Endothelial cell (in vitro differentiated cells): ENCODE results near the gene FAM234B. TPM values are rescaled to one million over a fixed set of nuclear protein-coding genes. Genes with fewer than 3 reads are reported as not detected.

Experiments used
- DNase-seq: peaks from one replicate; pipeline ENCODE4 v3.0.0; 2021; ENCODE audit warnings: low spot score
- H3K27ac Mint-ChIP-seq: one replicate; pipeline ENCODE4 v1.8.0; 2021; ENCODE audit warnings: mixed read lengths, inconsistent platforms; ENCODE audit not compliant: unreplicated experiment
- H3K27me3 Mint-ChIP-seq: one replicate; pipeline ENCODE4 v1.8.0; 2021; ENCODE audit warnings: mild to moderate bottlenecking, moderate library complexity, mixed read lengths, inconsistent platforms; ENCODE audit not compliant: unreplicated experiment
- H3K36me3 Mint-ChIP-seq: one replicate; pipeline ENCODE4 v1.8.0; 2021; ENCODE audit warnings: mild to moderate bottlenecking, low read depth, mixed read lengths, inconsistent platforms; ENCODE audit not compliant: unreplicated experiment
- H3K4me1 Mint-ChIP-seq: one replicate; pipeline ENCODE4 v1.8.0; 2021; ENCODE audit warnings: mild to moderate bottlenecking, mixed read lengths, inconsistent platforms; ENCODE audit not compliant: unreplicated experiment
- H3K4me3 Mint-ChIP-seq: one replicate; pipeline ENCODE4 v1.8.0; 2021; ENCODE audit warnings: mild to moderate bottlenecking, mixed read lengths, inconsistent platforms; ENCODE audit not compliant: unreplicated experiment
- H3K9me3 Mint-ChIP-seq: one replicate; pipeline ENCODE4 v1.8.0; 2021; ENCODE audit warnings: mixed read lengths, inconsistent platforms; ENCODE audit not compliant: unreplicated experiment
- CTCF ChIP-seq: fragments of 200-600 bp; sonication (generic); IDR thresholded peaks from one replicate; pipeline ENCODE4 v1.5.0; 2021; ENCODE audit warnings: antibody characterized with exemption; ENCODE audit not compliant: unreplicated experiment
- total RNA-seq: library from RNA; stranded (reverse); fragmentation: NEBNext Ultra II Directional; extraction: Animal tissue kit (Norgen Biotek cat#: 25700); gene quantifications from one replicate; pipeline ENCODE4 v1.2.1, GENCODE V29; 2021; ENCODE audit not compliant: unreplicated experiment

The FAM234B gene
- total RNA-seq, 1 donor from 2014 or later = 36.3 TPM

DNA sequence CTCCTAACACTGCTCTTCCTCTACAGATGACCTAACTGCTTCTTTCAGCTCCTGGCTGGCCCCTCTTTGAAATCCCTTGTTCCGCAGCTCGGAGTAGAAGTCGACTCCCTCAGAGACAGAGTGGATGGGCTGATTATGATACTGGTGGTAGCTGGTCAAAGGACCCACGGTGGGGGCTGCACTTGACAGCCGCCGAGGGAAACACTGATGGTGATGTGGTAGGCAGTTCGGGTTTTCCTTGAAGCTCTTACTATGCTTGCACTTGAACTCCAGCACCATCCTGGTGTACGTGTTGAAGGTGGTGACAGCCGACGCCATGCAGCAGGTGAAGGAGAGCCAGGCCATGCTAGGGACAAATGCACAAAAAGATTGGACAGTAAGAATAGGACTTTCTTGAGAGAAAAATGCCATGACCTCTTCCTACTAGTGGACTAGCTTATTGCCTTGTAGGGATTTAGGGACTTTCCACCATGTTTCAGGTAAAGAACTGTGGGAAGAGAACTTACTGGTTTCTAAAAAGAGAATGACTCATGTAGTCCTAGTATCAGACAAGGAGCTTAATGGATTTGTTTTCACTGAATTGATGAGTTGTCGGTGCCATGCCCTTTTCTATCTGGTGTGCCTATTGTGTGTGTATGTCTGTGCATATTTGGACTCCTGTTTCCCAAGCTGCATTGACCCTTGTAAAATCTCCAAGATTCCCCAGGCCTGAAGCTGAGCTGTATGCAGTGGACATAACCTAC lies 40.9 kb downstream of the FAM234B start:
- H3K4me1 Mint-ChIP-seq = peaks cover 25% of the 10 kb centered on the region
- no peaks in the 10 kb centered on the region for H3K9me3 Mint-ChIP-seq
- H3K36me3 Mint-ChIP-seq = peaks cover 37% of the 10 kb centered on the region
- peaks cover 8% of the 10 kb centered on the region for H3K27me3 Mint-ChIP-seq
- DNase-seq = no peak
- H3K27ac Mint-ChIP-seq = peak overlapping the region; percentile 81
- peak overlapping the region; percentile 51 for H3K4me3 Mint-ChIP-seq
- TF ChIP-seq CTCF = no peak

DNA sequence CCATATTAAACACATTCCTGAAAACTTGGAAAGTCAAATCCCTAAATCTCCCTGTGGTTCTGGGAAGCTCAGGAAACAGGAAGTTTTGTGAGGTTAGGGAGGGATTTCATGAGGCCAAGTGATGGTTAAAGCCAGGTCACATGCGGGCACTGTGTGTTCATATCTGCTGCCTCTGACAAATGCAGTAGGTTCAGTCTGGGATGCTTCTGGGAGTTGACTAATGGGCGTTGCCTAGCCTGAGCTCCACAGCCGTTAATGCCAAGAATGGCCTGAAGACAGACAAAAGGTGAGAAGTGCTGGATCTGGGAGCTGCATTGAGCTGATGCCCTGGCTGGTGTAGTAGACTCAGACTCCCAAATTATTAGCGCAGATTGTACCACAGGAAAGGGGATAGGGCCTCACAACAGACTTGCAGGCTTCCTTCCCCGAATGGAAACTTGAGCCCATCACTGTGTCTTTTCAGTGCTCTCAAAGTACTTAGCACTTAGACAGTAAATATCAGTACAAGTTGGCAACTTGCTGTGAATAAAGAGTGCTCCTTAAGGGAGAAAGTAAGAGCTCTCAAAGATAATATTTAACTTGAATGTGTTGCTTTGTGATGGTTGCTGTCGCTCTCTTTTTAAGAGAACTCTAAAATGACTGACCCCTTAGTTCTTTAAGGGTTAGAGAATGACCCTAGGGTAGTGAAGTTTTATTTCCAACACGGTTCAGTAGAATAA lies 41.9 kb downstream of the FAM234B start:
- Mint-ChIP-seq H3K27me3 (peaks cover 8% of the 10 kb centered on the region), H3K4me3 (no peak overlapping the region), H3K9me3 (no peaks in the 10 kb centered on the region), H3K27ac (peak overlapping the region; percentile 81), H3K36me3 (peaks cover 26% of the 10 kb centered on the region), H3K4me1 (peaks cover 25% of the 10 kb centered on the region)
- no peak for DNase-seq
- no peak for TF ChIP-seq CTCF

DNA sequence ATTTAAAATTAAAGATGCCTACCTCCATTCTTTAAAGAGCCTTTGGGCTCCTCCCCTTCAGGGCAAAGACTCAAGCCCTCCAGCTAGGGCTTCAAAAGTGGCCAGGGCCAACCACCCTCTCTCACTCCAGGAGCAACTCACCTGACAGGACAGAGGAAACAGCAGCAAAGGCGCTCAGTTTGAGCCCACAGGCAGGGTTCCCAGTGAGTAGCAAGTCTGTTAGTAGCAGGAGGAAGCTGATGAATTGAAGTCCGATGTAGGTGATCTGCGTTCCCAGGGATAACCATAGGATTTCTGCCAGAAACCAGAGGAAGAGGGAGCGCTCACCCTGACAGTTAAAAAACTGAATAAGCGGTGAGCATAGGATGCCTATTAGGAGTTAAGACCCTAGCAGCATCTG lies 43.6 kb downstream of the FAM234B start:
- no peaks in the 10 kb centered on the region for H3K9me3 Mint-ChIP-seq
- H3K27me3 Mint-ChIP-seq = peaks cover 8% of the 10 kb centered on the region
- H3K4me1 Mint-ChIP-seq = peaks cover 25% of the 10 kb centered on the region
- no peak for DNase-seq
- no peak overlapping the region for H3K4me3 Mint-ChIP-seq
- H3K27ac Mint-ChIP-seq = no peak overlapping the region
- H3K36me3 Mint-ChIP-seq = peaks cover 22% of the 10 kb centered on the region
- no peak for TF ChIP-seq CTCF

GRCh38 chr12:13088496-13088895 lies 44.3 kb downstream of the FAM234B start:
- Mint-ChIP-seq H3K4me1 (peaks cover 28% of the 10 kb centered on the region), H3K9me3 (no peaks in the 10 kb centered on the region), H3K27ac (no peak overlapping the region), H3K27me3 (peaks cover 8% of the 10 kb centered on the region), H3K4me3 (no peak overlapping the region), H3K36me3 (peaks cover 18% of the 10 kb centered on the region)
- DNase-seq = no peak
- TF ChIP-seq CTCF = no peak

DNA sequence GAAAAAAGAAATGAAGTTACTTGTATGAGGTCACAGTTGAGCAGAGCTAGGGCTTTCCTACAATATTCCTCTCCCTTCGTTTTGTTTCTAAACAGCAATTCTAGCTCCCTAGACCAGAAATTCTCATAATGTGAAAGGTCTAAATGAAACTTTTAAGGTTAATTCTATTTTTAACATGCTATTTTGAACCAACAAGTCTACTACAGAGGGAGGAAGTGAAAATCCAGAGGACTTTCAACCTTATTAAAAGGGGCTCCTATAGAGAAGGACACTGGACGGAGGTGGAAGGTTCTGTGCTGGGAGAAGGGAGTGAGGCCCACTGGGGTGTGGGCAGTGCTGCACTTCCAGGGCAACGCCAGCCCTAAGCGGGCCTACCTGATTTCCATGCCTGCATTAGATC lies 45.9 kb downstream of the FAM234B start:
- H3K4me1 Mint-ChIP-seq = peaks cover 27% of the 10 kb centered on the region
- no peak overlapping the region for H3K4me3 Mint-ChIP-seq
- no peak overlapping the region for H3K27ac Mint-ChIP-seq
- peaks cover 5% of the 10 kb centered on the region for H3K27me3 Mint-ChIP-seq
- DNase-seq = no peak
- no peaks in the 10 kb centered on the region for H3K9me3 Mint-ChIP-seq
- H3K36me3 Mint-ChIP-seq = peaks cover 9% of the 10 kb centered on the region
- no peak for TF ChIP-seq CTCF
